ENCODE data around the gene WBP2. TPM values are rescaled to one million over a fixed set of nuclear protein-coding genes. Genes with fewer than 3 reads are reported as not detected.

The WBP2 gene
- total and polyA plus RNA-seq, 2 of the 13 experiments (the other 11 are each of a cell fraction or from before 2014, with no cell fraction given), result 29.2 to 29.5 TPM

- TF ChIP-seq SIN3B (IDR thresholded peaks at IDR 0.05; ENCODE audit: low read length) (no peak), ZNF414 (CRISPR knock-in tag; IDR thresholded peaks at IDR 0.05) (0 out of 2 replicates have a peak, but pooled peaks have one; percentile 57), ZBTB49 (CRISPR knock-in tag; IDR thresholded peaks at IDR 0.05; ENCODE audit: borderline replicate concordance) (peak; percentile 55; the same call in 1 of the 2 replicates), FOXO1 (CRISPR knock-in tag; IDR thresholded peaks at IDR 0.05) (peak; percentile 89; the same call in 1 of the 2 replicates), ZNF20 (CRISPR knock-in tag; IDR thresholded peaks at IDR 0.05) (peak; percentile 42; the same call in 1 of the 2 replicates), ZNF124 (CRISPR knock-in tag; IDR thresholded peaks at IDR 0.05) (peak; percentile 62), ZNF10 (CRISPR knock-in tag; IDR thresholded peaks at IDR 0.05; ENCODE audit: borderline replicate concordance, low read depth) (no peak), KDM5B (CRISPR knock-in tag; IDR thresholded peaks at IDR 0.05; ENCODE audit: borderline replicate concordance) (peak; percentile 46; the same call in 1 of the 2 replicates), MLXIP (CRISPR knock-in tag; IDR thresholded peaks at IDR 0.05; ENCODE audit: borderline replicate concordance) (no peak), ZNF333 (CRISPR knock-in tag; IDR thresholded peaks at IDR 0.05; ENCODE audit: borderline replicate concordance) (no peak), ZNF589 (CRISPR knock-in tag; conservative IDR thresholded peaks at IDR 0.05) (no peak; the same call in 1 of the 2 replicates), ZNF614 (CRISPR knock-in tag; IDR thresholded peaks at IDR 0.05; ENCODE audit: borderline replicate concordance) (0 out of 2 replicates have a peak, but pooled peaks have one; percentile 17), ZNF674 (CRISPR knock-in tag; IDR thresholded peaks at IDR 0.05; ENCODE audit: low read depth) (no peak), GMEB1 (CRISPR knock-in tag; IDR thresholded peaks at IDR 0.05; ENCODE audit: borderline replicate concordance) (peak; percentile 15; the same call in 1 of the 2 replicates), NR2C2 (CRISPR knock-in tag; IDR thresholded peaks at IDR 0.05; ENCODE audit: borderline replicate concordance) (peak; percentile 38; the same call in 1 of the 2 replicates), ZNF580 (CRISPR knock-in tag; IDR thresholded peaks at IDR 0.05; ENCODE audit: borderline replicate concordance, low read depth) (peak; percentile 44; the same call in 1 of the 2 replicates), RFXAP (CRISPR knock-in tag; IDR thresholded peaks at IDR 0.05; ENCODE audit: borderline replicate concordance) (no peak), EHMT2 (IDR thresholded peaks at IDR 0.05; ENCODE audit: borderline replicate concordance, low read depth, low read length) (no peak), ZNF572 (CRISPR knock-in tag; IDR thresholded peaks at IDR 0.05) (no peak), JUND (CRISPR knock-in tag; IDR thresholded peaks at IDR 0.05) (no peak)
Measured at GRCh38 chr17:75869282-75870141, 14.4 kb upstream of the WBP2 start (continued).

All from HepG2 (cell line).